HT-29 (cell line): ENCODE results near the gene MZT2B. TPM values are rescaled to one million over a fixed set of nuclear protein-coding genes. Genes with fewer than 3 reads are reported as not detected.
"Not testable (repeated sequence)": the region's sequence is repeated elsewhere in the genome, so short reads cannot be mapped to it uniquely, and the experiment has no call there.

Source experiments
- DNase-seq: peaks from one replicate; pipeline ENCODE4 v3.0.0-alpha.2; 2015; ENCODE audit warnings: low spot score
- total RNA-seq: library from RNA; depleted of rRNA; stranded (reverse); fragments of >200 nt; shearing (Covaris generic); gene quantifications from 2 replicates; pipeline ENCODE4 v1.2.3, GENCODE V29; 2014; rRNA removed

The MZT2B gene
- total RNA-seq: 375 and 414 TPM in 2 replicates

DNA sequence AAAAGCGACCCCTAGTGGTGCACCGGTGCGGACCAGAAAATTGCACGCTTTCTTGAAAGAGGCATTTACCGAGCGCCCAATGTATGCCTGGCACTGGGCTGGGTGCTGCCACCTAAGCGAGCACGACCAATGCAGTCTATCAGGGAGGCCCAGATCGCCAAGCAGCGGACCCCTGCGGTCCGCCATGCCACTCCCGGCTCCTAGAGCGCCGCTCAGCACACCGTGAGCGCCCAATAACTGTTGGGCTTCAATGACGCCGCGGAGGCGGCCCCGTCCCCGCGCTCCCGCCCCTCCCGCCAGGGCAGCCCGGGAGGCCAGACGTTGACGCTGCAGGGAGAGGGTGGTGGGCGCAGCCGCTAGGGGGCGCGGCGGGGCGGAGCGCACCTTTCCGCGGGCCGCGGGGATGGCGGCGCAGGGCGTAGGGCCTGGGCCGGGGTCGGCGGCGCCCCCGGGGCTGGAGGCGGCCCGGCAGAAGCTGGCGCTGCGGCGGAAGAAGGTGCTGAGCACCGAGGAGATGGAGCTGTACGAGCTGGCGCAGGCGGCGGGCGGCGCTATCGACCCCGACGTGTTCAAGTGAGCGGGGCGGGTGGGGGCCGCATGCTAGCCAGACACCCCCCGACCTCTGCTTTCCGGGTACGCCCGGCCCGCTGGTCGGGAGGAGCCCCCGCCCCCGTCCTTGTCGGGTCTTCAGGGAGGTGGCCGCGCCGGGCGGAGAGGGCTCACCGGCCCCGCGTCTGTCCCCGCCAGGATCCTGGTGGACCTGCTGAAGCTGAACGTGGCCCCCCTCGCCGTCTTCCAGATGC lies at the start of gene MZT2B:
MZT2B (plus strand) TSS at position 383 of the 803 bp plus-strand sequence; CDS start at position 404, 21 bp downstream.
- peak; percentile 84 for DNase-seq

DNA sequence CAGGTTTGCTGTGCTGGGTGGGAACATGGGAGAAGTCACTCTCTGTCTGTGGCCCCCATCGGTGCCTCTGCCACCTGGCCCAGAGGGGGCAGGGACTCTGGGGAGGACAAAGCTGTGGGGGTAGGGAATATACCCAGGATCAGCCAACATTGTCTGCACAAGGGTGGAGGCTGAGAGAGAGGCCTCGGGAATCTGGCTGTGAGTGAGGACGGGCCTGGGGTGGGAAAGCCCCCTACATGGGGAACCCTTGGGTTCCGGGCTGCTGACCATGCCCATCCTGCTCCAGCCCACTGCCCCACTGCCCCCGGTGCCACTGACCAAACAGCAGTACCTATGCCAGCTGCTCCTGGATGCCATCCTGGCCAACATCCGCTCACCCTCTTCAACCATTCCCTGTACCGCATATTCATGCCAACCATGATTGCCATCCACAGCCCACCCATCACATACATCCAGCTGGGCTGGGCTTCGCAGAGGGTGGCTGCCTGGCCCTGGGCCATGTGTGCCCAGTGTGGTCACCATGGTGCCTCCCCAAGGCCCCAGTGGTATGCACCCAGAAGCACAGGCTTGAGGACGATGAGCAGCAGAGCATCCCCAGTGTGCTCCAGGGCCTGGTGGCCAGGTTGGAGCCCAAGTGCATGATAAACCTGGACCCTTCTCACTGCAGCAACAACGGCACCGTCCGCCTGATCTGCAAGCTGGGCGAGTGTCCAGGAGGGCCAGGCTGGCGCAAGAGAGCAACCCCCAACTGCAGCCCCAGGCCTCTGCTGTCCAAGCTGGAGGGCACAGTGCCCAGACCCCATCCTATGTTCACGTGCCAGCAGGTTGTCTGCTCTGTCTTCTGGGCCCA lies 46.1 kb upstream of the MZT2B start:
- DNase-seq: no peak

- not testable (repeated sequence) for DNase-seq
These were observed 45.5 kb upstream of the MZT2B start for GRCh38 chr2:130136546-130136945.

GRCh38 chr2:130137118-130137517 lies 44.9 kb upstream of the MZT2B start:
- DNase-seq: not testable (repeated sequence)

- DNase-seq: not testable (repeated sequence)
These were observed 43.7 kb upstream of the MZT2B start for GRCh38 chr2:130138326-130138725.

DNA sequence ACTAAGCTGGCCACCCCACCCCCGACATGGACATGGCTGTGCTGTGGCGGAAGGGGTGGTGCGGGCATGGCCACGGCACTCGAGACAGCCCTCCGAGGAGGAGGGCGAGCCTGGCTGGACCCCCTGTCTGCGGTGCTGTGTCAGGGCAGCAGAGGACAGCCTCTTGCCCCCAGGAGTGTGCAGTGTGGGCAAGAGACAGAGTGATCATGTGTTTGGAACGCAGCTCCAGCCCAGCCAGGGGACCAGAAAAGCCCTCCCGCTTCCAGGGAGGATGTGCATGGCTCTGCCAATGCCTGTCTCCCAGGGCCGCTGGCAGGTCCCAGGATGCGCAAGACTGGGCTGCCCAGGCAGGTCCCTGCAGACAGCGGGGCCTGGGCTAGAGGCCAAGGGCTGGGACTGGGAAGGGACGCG lies 43.2 kb upstream of the MZT2B start:
- not testable (repeated sequence) for DNase-seq

DNA sequence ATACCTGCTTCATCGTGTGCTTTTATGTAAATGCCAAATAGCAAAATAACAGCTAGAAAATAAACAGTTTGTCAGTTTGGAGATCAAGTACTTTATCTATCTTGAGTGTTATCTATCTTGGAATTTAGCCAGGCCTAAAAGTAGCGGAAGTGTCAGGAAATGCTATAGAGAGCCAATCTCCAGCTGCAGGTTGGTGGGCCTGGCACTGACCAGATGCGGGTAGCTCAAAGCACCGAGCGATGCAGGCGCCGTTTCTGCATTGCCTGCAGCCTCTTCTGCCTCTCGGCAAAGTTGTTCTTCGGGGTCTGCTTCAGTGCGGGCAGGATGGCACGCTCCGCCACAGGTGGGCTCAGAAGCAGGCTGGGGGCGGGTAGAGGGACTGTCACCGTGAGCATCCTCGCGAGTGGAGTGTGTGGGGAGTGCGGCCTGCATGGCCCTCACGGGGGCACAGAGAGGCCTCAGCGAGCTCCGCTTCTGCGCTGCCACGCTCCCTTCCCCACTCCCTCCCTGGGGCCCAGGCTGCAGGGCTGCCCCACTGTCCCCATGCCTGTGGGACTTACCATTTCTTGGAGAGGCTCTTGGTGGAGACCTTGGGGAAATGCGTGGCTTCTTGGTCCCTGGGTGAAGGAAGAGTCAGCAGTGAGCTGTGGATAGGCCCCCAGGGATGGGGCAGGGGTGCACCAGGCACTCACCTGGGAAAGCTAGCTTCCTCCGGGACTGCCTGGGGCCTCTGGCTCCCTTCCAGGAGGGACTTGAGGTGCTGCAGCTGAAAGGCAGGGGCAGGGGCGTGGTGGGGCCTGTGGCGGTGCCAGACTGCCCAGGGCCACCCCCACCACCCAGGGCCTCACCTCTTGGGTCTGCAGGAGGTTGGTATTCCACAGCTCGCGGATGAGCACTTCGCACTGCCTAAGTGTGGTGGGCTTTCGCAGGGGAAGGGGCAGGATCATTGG lies 42.5 kb upstream of the MZT2B start:
- not testable (repeated sequence) for DNase-seq

- not testable (repeated sequence) for DNase-seq
These were observed 41.5 kb upstream of the MZT2B start for GRCh38 chr2:130140516-130140915.

DNA sequence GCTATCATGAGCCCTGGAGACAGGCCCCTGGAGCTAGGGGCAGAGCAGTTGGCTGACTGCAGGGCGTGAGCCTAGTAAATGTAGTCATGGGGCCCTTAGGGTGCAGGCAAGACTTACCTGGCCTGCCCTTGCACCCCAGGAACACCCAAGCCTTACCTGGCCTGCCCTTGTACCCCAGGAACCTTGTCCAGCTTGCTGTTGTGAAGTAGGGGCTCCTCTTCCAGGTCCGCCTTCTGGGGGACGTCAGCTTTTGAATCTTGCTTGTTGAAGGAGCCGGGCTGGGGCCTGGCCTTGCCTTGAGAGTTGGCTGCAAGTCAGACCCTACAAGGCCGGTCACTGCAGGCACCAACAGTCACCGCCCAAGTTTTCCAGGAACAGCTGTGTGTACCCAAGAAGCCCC lies 41.1 kb upstream of the MZT2B start:
- DNase-seq: not testable (repeated sequence)

DNA sequence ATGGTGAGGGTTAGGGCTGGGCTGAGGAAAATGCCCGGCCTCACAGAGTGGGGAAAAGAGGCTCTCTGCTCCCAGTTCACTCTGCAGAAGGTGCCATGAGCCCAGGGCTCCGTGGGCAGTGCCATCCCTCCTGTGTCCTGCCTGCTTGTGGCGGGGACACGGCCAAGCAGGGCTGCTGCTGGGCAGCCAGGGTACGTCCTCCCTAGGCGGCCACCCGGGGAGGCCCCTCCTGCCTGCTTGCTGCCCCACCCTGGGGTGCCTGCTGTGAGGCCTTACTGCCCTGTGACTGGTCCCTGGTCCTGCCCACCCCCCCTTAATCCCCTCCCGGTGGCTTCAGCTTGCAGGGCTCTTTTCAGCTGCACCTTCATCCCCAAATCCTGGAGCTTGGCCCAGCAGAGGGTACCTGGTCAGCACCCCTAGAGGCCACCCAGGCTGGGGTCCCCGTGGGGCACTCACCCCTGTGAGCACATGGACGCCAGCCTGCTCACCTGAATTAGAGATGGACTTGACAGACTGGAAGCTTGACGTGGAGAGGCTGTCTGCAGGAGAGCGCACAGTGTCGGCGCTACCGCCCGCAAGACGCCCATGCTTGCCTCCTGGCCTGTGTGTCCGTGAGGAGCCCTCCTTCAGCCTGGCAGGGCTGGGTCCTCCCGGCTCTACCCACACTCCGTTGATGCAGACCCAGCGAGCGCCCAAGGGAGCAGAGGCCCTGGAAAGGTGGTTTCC lies 40.3 kb upstream of the MZT2B start:
- not testable (repeated sequence) for DNase-seq

DNA sequence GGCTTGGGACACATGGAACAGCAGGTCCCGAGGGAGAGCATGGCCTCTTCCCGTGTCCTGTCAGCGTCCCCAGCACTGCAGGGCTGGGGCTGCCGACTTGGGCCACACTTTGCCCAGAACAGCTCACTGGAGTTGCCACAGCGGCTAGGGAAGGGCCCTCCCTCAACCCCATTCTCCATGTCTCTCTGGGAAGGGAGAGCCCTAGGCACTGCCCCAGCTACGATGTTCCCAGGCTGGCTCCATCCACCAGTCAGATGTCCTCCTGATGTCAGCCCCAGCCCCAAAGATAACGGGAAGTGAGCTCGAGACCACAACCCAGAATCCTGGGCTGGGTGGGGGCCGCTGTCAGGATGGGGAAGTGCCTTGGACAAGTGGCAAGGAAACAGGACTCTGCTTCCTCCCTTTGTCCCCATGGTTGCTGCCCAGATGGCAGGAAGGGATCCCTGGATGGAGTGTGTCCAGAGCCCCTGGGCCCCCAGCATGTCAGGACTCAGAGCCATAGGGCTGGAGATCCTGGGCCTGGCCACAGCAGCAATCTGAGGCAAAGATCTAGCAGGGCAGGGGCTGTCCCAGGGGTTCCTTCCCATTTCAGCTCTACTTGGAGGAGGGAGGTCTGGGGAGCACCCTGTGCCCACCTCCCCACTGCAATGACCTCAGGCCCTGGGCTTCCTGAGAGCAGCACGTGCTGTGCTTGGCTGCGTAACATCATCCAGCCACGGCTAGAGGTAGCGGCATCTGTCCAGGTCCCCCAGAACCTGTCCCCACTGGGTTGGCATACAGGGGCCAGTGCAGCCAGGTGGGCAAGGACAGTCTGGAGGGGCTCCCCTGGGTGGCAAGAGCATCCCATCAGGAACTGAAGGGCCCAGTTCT lies 39.4 kb upstream of the MZT2B start:
- not testable (repeated sequence) for DNase-seq

- DNase-seq: not testable (repeated sequence)
These were observed 38.6 kb upstream of the MZT2B start for GRCh38 chr2:130143266-130144039.

GRCh38 chr2:130145006-130145414 lies 37.1 kb upstream of the MZT2B start, which contains the start of gene CCDC74B:
CCDC74B (minus strand) TSS chr2:130145112; CDS start chr2:130144996, 116 bp downstream.
- peak; percentile 58 for DNase-seq

GRCh38 chr2:130148515-130148914 lies 33.5 kb upstream of the MZT2B start:
- DNase-seq: not testable (repeated sequence)

GRCh38 chr2:130150181-130151144 lies 31.6 kb upstream of the MZT2B start:
- DNase-seq: no peak

DNA sequence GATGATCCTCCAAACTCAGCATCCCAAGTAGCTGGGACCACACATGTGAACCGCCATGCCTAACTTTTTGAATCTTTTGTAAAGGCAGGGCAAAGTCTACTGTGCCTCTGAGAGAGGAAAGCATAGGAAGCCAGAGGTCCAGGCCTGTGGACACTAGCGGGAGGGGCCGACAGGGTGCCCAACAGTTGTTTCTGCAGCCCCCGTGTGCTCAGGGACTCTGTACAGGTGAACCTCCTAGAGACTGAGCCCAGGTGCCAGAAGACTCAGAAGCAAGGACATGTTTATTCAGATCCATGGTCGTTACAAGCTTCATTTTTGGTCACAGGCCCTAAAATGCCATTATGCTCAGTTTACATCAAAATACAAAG lies 30.9 kb upstream of the MZT2B start:
- DNase-seq: not testable (repeated sequence)

DNA sequence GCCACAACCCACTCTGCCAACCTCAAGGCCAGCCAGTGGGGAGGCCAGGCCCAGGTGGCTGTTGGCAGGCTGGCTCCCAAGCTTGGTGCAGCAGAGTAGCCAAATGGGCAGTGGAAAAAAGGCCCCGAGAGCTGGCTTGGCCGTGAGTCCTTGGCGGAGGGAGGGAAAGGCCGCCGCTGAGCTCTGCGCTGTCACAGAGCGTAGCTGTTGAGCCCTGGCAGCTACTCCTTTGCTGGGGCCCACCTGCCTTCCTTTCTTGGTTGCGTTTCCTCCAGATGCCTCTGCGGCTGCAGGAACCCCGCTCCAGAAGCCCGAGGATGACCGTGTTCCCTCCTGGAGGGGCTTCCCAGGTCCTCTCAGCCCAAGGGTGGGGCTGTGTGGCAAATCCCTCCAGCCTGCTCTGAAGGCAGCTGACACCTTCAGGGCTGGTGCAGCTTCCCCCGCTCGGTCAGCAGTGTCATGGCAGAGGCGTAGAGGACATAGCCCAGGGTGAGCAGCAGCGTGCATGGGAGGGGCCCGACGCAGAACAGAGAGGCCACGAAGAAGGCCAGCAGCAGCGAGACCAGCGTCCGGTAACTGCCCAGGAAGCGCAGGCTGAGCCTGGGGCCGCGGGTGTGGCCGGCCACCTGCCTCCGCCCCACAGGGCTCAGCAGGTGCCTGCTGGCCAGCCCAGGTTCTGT lies 29.8 kb upstream of the MZT2B start:
- DNase-seq: not testable (repeated sequence)
